Dendritic cell treated with granulocyte-macrophage colony-stimulating factor and Interleukin-4, amounts not matched to agents 40 ng/mL and 50 ng/mL, for 4 days (primary cell): ENCODE results near the gene ESD.

Experiments used
- H3K27ac Mint-ChIP-seq: one replicate; pipeline ENCODE4 v1.8.0; 2022; ENCODE audit warnings: mild to moderate bottlenecking, mixed read lengths
- H3K27me3 Mint-ChIP-seq: one replicate; pipeline ENCODE4 v1.8.0; 2022; ENCODE audit warnings: mild to moderate bottlenecking, mixed read lengths
- H3K36me3 Mint-ChIP-seq: one replicate; pipeline ENCODE4 v1.8.0; 2022; ENCODE audit warnings: low read depth, mixed read lengths
- H3K4me1 Mint-ChIP-seq: one replicate; pipeline ENCODE4 v1.8.0; 2022; ENCODE audit warnings: low read depth, mixed read lengths
- H3K4me3 Mint-ChIP-seq: one replicate; pipeline ENCODE4 v1.8.0; 2022; ENCODE audit warnings: mild to moderate bottlenecking, moderate library complexity, mixed read lengths
- H3K9me3 Mint-ChIP-seq: one replicate; pipeline ENCODE4 v1.8.0; 2022; ENCODE audit warnings: mixed read lengths
- intact Hi-C: fragments of 100-400 bp; cut with micrococcal nuclease; formaldehyde crosslinking; loops from one replicate; pipeline ENCODE4 v1.15.0; 2022

ESD gene

DNA sequence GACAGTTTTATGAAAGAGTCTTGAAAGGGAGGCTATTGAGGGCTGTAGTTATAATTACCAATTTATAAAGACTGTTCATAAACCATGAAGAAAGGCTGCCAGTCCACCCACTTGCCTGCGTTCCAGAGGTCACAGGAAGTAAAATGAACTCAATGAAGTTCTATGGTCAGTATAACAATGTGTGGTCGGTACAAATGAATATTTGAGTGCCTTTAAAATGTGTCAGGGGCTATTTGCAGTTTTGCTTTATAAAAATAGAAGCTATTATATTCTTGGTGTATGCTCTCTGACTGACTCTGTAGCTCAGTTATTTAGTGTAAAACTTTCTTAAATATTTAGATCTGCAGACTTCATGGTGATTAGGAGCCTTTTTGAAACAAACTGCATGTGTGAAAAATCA is 47.0 kb downstream of the ESD start:
- no peaks in the 10 kb centered on the region for H3K9me3 Mint-ChIP-seq
- H3K27me3 Mint-ChIP-seq = peaks cover 17% of the 10 kb centered on the region
- H3K27ac Mint-ChIP-seq = no peak overlapping the region
- intact Hi-C loops = no loop called here
- peaks cover 68% of the 10 kb centered on the region for H3K36me3 Mint-ChIP-seq
- H3K4me3 Mint-ChIP-seq = no peak overlapping the region
- peaks cover 21% of the 10 kb centered on the region for H3K4me1 Mint-ChIP-seq

DNA sequence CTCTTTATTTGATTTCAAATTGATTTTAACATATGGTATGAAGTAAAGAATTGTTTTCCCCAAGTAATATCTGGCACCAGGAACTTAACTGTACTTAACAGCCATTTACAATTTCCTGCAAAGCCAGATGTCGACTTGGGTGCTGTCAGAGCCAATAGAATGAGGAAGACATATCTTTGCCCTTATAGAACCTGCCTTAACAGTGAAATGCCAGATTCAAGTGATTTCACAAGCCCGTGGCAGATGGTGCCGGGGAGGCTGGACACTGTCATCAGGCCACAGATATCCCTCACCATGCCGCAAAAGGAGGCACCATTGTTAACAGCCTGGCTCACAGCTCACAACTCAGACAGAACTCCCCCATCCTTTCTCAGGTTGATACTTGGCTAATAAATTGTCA is 48.7 kb downstream of the ESD start:
- H3K4me1 Mint-ChIP-seq = peaks cover 21% of the 10 kb centered on the region
- peaks cover 73% of the 10 kb centered on the region for H3K36me3 Mint-ChIP-seq
- intact Hi-C loops = no loop called here
- H3K27ac Mint-ChIP-seq = no peak overlapping the region
- H3K9me3 Mint-ChIP-seq = no peaks in the 10 kb centered on the region
- H3K4me3 Mint-ChIP-seq = no peak overlapping the region
- H3K27me3 Mint-ChIP-seq = peaks cover 6% of the 10 kb centered on the region

DNA sequence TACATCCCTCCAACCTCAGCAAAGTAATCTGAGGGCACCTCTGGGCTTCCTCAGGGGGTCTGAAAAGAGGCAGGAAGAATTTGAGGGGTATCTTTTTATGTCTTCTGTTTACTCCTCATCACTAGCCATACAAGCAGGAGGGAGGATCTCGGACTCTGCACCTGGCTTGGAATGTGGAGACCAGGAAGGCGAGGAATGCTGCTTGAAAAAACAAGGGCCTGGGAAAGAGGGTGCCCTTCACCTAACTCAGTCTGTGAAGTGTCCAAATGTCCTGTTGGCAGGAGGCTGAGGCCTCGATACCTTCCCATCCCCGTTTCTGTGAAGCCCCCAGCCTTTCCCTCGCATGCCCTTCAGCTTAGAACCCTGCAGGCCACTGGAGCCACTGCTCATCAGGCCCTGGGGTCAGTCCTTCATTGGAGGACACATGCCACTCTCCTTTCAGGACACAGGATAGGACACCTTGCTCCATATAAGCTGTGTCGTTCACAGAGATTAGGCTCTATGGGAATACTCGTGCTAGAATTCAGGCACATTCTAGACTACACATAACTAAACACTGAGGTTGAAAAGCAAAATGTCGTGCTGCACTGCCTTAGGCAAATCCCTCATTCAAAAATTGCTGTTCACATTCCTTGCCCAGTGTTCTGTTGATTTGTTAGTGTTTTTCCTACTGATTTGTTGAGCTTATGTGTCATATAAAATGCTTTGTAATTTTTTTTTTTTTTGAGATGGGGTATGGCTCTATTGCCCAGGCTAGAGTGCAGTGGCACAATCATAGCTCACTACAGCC is 49.7 kb downstream of the ESD start:
- H3K27me3 Mint-ChIP-seq = peaks cover 6% of the 10 kb centered on the region
- intact Hi-C loops = no loop called here
- no peak overlapping the region for H3K27ac Mint-ChIP-seq
- no peak overlapping the region for H3K4me3 Mint-ChIP-seq
- H3K4me1 Mint-ChIP-seq = peaks cover 18% of the 10 kb centered on the region
- no peaks in the 10 kb centered on the region for H3K9me3 Mint-ChIP-seq
- peaks cover 76% of the 10 kb centered on the region for H3K36me3 Mint-ChIP-seq

DNA sequence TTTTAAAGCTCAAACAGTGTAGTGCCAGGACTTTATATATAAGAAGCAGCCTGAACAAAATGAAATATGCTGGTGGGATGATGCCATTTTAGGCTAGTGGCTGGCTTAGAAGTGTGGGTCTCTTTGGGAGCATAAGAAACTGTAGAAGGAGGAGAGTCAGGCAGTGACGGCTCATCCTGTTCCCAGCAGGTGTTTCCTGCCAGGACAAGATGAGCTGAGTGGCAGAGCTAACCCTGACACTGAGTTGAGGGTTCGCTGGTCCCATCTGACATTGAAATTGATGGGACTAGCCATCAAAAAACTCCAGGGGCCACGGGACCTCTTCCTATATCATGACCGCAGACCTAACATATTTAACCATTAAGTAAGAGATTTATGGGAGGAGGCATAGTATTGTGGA is 51.3 kb downstream of the ESD start:
- Mint-ChIP-seq H3K9me3 (no peaks in the 10 kb centered on the region), H3K27ac (no peak overlapping the region), H3K4me3 (no peak overlapping the region), H3K4me1 (peaks cover 7% of the 10 kb centered on the region), H3K36me3 (peaks cover 85% of the 10 kb centered on the region), H3K27me3 (peaks cover 5% of the 10 kb centered on the region)
- intact Hi-C loops = no loop called here

DNA sequence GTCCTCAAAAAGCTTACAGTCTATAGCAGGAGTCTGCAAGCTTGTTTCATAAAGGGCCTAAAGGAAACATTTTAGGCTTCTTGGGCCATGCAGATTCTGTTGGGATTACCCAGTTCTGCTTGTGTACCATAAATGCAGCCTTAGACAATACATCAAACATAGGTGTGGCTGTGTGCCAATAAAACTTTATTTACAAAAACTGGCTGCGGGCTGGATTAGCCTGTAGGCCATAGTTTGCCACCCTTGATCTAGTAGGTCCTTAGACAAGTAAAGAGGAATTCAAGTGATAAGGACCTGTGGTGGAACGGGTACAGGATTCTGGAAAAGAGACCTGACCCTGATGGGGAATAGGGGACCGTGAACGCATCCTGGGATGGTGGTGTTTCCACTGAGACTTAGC is 51.9 kb downstream of the ESD start:
- Mint-ChIP-seq H3K27ac (no peak overlapping the region), H3K9me3 (no peaks in the 10 kb centered on the region), H3K36me3 (peaks cover 81% of the 10 kb centered on the region), H3K4me1 (peaks cover 7% of the 10 kb centered on the region), H3K27me3 (no peaks in the 10 kb centered on the region), H3K4me3 (no peak overlapping the region)
- intact Hi-C loops = no loop called here

DNA sequence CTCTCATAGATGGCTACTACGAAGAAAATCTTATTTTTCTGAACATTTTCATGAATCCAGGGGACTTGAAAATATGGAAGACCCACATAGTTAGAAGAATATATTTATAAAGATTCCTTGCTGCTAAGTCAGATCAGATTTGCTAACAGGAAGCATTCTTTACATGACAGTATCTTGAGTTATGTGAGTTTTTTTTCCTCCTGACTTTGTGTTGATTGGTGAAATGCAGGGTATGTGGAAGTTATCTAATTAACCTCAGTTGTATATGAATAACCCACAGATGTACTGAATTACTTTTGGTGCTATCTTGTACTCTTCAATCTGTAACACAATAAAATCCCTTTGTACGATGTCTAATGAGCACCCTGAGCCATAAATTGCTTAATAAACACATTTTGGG is 53.8 kb downstream of the ESD start:
- no peaks in the 10 kb centered on the region for H3K27me3 Mint-ChIP-seq
- H3K9me3 Mint-ChIP-seq = no peaks in the 10 kb centered on the region
- H3K27ac Mint-ChIP-seq = no peak overlapping the region
- peaks cover 76% of the 10 kb centered on the region for H3K36me3 Mint-ChIP-seq
- no peaks in the 10 kb centered on the region for H3K4me1 Mint-ChIP-seq
- H3K4me3 Mint-ChIP-seq = no peak overlapping the region
- intact Hi-C loops = no loop called here

DNA sequence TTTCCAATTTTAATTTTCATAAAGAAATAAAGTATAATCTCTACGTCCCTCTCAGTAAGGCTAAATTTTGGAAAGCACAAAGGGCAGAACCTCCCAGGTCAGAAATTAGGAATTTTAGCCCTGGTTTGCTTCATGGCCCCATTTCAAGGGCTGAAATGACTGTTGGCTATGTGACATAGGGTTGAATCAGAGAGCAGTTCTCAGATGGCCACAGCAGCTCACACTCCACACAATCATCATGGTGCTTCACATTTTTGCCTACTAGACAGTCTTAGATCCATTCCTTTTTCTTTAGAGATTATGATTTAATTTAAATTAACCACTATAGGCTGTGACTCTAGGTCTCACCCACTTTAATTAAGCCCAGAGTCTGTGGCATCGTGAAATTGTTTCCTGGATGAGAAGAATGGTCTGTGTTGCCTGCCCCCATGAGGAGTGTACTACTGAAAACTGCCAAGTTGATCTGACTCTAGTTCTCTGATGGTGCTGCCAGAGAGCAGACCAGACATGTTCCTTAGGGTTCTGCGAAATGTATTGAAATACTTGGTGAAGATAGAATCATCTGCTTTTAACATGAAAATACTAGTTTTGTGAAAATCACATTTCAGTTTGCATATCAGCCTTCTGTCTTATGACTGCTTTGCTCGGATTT is 57.4 kb downstream of the ESD start:
- Mint-ChIP-seq H3K4me1 (peaks cover 11% of the 10 kb centered on the region), H3K9me3 (no peaks in the 10 kb centered on the region), H3K4me3 (no peak overlapping the region), H3K36me3 (peaks cover 52% of the 10 kb centered on the region), H3K27ac (no peak overlapping the region), H3K27me3 (no peaks in the 10 kb centered on the region)
- intact Hi-C loops = no loop called here

DNA sequence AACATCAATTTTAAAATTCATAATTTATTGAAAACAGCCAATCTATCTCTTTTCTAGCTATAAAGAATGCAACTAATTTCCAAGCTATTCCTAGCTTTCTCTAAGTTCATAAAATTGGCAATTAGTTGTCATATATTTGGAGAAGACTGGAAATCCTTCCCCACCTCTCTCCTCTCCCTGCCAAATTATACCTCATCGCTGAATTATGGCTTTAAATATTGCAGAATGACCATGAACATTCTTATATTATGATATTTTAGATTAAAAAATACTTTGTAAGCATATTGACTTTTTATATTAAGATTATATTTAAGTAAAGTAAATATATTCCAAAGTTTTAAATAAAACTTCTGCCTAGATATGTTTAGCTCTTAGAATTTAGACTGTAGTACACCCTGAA is 58.2 kb downstream of the ESD start:
- H3K4me3 Mint-ChIP-seq = no peak overlapping the region
- H3K9me3 Mint-ChIP-seq = no peaks in the 10 kb centered on the region
- H3K27ac Mint-ChIP-seq = no peak overlapping the region
- peaks cover 45% of the 10 kb centered on the region for H3K36me3 Mint-ChIP-seq
- peaks cover 11% of the 10 kb centered on the region for H3K4me1 Mint-ChIP-seq
- H3K27me3 Mint-ChIP-seq = no peaks in the 10 kb centered on the region
- intact Hi-C loops = no loop called here

DNA sequence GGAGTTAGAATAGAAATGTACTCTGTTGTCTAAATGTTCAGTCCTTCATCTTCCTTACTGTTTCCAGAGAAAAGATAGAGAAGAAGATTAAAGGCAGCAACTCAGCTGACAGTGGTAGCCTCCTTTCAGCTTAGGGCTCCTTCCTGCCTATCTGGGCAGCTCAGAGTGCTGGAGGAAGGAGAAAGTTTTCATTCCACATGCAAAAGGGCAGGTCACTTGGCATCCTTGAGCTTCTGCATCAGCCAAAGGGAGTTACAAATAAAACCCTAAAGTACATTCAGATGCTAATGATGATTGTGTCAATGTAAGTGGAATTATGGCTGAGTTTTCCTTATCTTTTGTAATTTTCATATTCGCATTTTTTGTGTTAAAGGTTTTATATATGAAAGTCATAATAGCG is 58.9 kb downstream of the ESD start:
- no peak overlapping the region for H3K27ac Mint-ChIP-seq
- H3K9me3 Mint-ChIP-seq = no peaks in the 10 kb centered on the region
- H3K4me1 Mint-ChIP-seq = peaks cover 11% of the 10 kb centered on the region
- peaks cover 39% of the 10 kb centered on the region for H3K36me3 Mint-ChIP-seq
- H3K27me3 Mint-ChIP-seq = no peaks in the 10 kb centered on the region
- no peak overlapping the region for H3K4me3 Mint-ChIP-seq
- intact Hi-C loops = no loop called here

DNA sequence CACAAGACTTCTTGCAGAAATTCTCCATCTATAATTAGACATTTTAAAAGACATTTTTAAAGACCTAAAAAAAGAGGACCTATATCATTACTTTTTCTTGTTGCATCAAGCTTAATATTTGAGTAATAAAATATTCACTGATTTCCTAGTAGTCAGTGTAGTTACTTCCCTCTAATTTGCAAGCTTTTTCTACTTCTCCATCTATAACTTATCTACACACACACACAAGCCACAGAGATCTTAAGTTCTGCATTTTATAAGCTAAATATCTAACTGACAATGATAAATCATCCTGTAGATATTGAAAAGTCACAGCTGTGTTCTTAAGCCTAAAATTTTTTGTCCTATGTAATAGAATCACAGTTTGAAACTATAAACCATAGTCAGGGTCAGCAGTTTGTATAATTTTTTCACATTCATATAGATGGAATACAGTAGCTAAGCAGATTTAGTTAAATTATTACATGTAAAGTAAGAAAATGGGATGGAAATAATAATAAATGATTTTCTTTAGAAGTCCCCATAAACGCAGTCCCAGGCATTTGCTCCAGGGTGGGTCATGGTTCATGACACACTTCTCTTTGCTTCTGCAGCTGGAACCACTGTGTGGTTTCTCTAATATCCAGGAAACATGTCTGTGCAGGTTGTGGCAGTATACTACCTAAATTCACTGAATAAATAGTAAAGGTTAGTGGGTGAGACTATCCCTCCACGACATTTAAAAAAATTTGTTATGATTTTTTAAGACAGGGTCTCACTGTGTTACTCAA is 60.2 kb downstream of the ESD start:
- Mint-ChIP-seq H3K9me3 (no peaks in the 10 kb centered on the region), H3K4me1 (peaks cover 11% of the 10 kb centered on the region), H3K27ac (no peak overlapping the region), H3K4me3 (no peak overlapping the region), H3K27me3 (no peaks in the 10 kb centered on the region), H3K36me3 (peaks cover 43% of the 10 kb centered on the region)
- intact Hi-C loops = no loop called here

DNA sequence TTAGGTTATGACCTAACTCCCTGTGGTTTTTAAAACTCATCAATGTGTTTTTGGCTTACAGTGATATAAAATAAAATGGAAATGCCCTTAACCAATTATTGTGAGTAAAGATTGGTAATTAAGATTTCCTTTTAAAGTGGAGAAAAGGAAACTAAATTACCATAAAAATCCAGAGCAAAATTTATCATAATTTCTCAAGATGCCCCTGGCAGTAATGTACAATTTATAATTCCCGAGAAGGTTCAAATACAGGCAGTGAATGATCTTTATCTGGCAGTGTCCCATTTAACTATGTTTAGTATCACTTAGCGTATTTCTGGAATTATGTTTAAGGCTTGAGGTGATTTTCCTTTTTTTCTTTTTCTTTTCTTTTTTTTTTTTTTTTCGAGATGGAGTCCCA is 61.5 kb downstream of the ESD start:
- Mint-ChIP-seq H3K4me1 (peaks cover 11% of the 10 kb centered on the region), H3K4me3 (no peak overlapping the region), H3K27ac (no peak overlapping the region), H3K9me3 (no peaks in the 10 kb centered on the region), H3K27me3 (no peaks in the 10 kb centered on the region), H3K36me3 (peaks cover 43% of the 10 kb centered on the region)
- intact Hi-C loops = loop anchor here (2.0 kb wide), 1 partner anchor 47 kb away; no protein-coding TSS in a partner anchor

DNA sequence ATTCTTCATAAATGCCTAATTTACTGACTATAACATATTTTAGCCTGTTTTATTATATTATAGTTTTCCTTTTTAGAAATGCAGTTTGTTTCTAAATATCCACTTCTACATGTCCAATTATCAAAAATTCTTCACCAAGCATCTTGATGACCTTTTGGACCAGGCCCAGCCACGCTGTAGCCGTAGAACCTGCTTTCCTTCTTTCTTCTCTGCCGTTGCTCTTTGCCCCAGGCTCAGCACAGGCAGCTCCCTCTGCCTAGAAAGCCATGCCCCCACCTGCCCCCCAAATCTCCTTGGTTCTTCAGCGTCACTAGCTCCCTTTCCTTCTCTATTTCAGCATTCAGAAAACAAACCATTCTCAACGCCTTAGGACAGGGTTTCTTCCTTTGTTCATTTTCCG is 65.4 kb downstream of the ESD start:
- H3K27me3 Mint-ChIP-seq = no peaks in the 10 kb centered on the region
- no peak overlapping the region for H3K4me3 Mint-ChIP-seq
- no peaks in the 10 kb centered on the region for H3K9me3 Mint-ChIP-seq
- peaks cover 17% of the 10 kb centered on the region for H3K4me1 Mint-ChIP-seq
- peaks cover 71% of the 10 kb centered on the region for H3K36me3 Mint-ChIP-seq
- intact Hi-C loops = no loop called here
- no peak overlapping the region for H3K27ac Mint-ChIP-seq

DNA sequence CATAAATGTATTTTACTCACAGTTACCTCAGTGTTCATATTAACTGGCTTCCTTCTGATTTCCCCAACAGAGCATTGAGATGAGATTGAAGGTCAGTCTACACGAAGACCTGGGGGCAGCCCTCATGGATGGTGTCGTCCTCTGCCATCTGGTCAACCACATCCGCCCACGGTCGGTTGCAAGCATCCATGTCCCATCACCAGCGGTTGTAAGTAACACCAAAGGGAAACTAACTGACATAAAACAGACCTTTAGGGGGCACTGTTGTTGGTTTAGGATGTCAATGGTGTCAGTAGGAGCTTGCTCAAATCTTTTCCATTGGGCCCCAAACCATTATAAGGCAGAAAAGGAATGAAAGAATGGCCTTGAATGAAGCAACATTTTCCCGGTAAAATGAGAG is 68.2 kb downstream of the ESD start:
- peaks cover 9% of the 10 kb centered on the region for H3K4me1 Mint-ChIP-seq
- H3K4me3 Mint-ChIP-seq = no peak overlapping the region
- H3K9me3 Mint-ChIP-seq = no peaks in the 10 kb centered on the region
- intact Hi-C loops = no loop called here
- no peak overlapping the region for H3K27ac Mint-ChIP-seq
- H3K27me3 Mint-ChIP-seq = no peaks in the 10 kb centered on the region
- H3K36me3 Mint-ChIP-seq = peaks cover 92% of the 10 kb centered on the region

DNA sequence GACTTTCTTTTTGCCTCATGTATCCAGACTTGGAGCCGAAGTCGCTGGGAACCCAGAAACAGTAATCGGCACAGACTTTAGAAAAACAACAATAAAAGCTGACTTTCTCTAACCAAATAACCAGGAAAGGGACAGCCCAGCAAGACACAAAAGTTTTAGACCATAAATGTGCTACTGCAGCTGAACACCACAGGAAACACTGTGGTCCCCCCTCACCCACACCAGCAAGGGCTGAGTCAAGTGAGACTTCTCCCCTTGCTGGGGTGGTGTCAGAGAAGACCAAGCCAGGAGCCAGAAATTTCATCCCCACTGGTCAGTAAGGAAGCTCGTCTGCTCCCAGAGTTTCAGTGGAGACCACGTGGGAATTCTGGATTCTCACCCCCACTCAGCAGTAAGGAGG is 70.6 kb downstream of the ESD start:
- intact Hi-C loops = no loop called here
- Mint-ChIP-seq H3K27me3 (no peaks in the 10 kb centered on the region), H3K4me1 (peaks cover 9% of the 10 kb centered on the region), H3K36me3 (peaks cover 99% of the 10 kb centered on the region), H3K9me3 (no peaks in the 10 kb centered on the region), H3K4me3 (no peak overlapping the region), H3K27ac (no peak overlapping the region)
